GM18861 (cell line): ENCODE results near the gene DNAJC16.

Experiments used
- ATAC-seq: cut with Tn5 transposase; IDR thresholded peaks from one replicate; pipeline ENCODE4 v1.9.1; 2021; ENCODE audit not compliant: unreplicated experiment

Gene DNAJC16

DNA sequence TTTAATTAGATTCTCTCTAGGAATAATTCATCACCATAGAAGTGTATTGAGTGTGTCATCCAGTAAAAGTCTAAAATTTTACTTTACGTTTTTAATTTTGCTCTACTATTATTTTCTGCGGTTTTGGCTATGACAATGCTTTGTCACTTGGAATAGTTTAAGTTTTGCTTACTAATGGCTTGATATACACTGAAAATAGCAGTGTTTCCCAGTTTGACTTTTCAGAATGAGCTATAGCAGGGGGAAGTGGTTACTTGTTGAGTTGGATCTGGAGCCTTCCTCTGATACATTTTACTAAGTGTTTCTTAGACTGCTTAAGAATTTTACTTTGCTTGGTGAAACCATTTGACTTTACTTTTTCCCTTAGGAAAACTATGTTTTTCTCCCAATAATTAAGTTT, 5.0 kb downstream of the DNAJC16 start:
- ATAC-seq = no peak

DNA sequence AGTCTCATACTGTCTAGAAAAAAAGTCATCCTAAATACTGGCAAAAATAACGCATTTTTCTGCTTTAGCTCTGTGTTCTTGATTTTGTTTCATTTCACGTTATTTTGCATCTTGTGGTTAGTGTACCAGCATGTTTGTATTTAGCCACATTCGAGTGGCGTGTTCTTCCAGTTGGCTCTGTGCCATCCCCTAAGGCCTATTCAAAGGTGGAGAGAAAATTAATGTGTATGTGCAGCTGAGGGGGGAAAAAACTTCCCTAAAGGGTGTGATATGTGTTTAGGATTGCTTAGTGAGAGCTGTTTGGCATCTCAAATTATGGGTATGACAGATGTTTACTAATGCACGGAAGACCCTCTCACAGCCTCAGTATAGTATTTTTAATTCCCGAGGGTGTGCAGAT, 12.1 kb downstream of the DNAJC16 start:
- ATAC-seq = no peak

DNA sequence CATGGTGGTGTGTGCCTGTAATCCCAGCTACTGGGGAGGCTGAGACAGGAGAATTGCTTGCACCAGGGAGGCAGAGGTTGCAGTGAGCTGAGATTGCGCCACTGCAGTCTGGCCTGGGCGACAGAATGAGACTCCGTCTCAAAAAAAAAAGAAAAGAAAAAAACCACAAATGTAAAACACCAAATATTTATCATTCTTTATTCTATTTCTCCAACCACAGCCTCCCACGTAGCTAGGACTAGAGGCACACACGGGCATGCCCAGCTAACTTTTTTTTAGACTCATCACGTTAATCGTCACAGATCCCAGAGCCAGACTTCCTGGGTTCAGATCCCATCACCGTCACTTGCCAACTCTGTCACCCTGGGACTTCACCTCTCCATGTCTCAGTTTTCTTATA, 13.5 kb downstream of the DNAJC16 start:
- no peak for ATAC-seq

DNA sequence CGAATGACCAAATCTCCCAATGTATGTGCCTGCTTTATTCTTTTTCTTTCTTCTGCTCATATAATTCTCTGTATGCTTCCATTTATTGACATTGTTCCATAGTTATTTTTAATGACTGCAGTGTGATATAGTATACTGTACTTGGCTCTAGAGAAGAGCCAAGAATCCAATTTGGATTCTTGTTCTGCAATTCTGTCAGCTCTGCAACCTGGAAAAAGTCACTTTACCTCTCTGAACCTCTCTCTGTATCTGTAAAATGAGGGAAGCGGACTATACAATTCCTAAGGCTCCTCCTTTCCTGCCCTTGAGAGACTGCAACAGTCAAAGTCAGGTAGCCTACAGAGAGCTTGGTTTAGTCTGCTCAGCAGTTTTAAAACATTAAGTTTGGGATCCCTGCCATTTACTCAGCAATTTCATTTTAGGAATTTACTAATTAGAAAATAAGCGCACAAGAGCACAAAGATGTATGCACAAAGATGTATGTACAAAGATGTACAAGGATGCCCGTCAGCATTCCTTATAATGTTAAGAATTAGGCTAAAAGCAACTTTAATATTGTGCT, 14.7 kb downstream of the DNAJC16 start:
- no peak for ATAC-seq

DNA sequence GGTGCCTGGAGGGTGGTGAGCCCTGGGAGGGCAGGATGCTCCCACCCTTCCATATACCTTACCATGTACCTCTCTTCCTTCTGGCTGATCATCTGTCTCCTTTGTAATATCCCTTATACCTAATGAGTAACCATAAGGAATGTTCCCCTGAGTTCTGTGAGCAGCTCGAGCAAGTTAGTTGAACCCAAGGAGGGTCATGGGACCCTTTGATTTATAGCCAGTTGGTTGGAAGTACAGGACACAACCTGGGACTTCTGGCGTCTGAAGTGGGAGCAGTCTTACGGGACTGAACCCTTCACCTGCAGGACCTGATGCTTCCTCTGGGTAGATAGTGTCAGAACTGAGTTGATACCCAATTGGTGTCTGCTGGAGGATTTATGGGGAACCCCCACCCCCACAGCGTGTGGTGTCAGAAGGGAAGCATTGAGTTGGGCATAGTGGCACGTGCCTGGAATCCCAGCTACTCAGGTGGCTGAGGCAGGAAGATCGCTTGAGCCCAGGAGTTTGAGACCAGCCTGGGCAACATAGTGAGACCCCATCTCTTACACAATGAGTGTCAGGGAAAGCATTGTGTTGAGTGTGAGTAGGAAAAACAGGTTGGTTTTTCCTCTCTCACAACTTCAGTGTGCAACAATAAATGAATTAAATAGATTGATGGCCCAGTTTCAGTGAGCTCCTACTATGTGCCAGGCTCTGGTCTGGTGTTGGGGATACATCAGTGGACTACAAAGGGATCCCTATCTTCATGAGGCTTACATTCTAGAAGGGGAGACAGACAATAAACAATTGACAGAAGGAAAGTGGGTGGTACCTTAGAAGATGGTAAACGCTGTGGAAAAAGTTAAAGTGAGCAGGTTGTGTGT, 16.0 kb downstream of the DNAJC16 start:
- ATAC-seq = no peak

DNA sequence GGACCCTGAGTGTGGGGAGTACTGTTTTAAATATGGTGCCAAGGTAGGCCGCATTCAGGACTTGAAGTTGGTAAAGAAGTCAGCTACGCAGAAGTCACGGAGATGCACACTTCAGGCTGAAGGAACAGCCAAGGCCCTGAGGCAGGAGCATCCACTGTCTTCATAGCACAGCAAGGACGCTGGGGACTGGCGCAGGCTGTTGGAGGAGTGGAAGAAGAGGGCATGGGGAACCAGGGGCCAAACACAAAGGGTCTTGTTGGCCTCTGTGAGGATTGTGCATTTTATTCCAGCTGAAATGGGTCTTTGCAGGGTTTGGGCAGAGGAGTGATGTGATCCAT, 16.6 kb downstream of the DNAJC16 start:
- ATAC-seq = no peak

DNA sequence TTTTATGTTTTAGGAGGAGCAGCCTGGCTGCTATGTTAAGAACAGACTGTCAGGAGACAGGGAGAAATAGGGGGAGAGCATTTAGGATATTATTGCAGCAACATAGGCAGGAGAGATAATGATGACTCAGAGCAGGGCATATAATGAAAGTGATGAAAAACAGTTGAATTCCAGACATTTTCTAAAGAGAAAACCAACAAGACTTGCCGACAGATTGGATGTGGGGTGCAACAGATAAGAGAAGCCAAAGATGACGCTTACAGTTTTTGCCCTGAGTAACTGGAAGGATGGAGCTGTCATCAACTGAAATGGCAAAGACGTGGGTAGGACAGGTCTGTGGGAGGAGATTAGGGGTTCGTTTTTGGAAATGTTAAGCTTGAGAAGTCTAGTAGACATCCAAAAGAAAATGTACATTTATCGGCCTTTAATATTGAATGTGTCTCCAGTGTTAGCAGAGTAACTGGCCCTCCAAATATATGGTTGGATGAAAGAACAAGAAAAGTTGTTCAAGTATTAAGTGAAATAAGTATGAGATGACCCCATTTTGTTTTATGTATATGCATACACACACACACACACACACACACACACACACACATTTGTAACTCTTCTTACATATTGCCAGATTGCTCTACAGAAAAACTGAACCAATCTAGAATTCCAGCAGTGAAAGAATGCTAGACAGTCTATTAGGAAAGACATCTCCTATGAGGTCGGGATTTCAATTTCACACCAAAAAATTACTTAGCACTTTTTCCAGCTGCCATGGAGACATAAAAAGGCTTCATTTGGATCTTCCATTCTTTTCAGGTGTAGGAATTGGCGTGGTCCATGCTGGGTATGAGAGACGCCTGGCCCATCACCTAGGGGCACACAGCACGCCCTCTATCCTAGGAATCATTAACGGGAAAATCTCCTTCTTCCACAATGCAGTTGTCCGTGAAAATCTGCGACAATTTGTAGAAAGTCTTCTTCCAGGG, 17.2 kb downstream of the DNAJC16 start:
- ATAC-seq = no peak

DNA sequence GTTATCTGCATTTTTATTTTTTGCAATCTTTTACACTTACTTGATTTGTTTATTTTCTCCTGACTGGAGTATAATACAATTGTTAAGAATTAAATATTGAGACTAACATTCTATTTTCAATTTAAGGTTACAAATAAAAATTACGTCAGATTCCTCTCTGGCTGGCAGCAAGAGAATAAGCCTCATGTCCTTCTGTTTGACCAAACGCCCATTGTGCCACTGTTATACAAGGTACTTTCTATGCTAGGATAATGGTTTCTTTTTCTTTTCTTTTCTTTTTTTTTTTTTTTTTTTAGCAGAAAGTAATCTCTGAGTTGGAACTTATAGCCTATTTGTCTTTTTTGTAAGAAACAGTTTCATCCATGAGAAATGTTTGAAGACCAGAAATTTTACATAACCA, 20.0 kb downstream of the DNAJC16 start:
- no peak for ATAC-seq

DNA sequence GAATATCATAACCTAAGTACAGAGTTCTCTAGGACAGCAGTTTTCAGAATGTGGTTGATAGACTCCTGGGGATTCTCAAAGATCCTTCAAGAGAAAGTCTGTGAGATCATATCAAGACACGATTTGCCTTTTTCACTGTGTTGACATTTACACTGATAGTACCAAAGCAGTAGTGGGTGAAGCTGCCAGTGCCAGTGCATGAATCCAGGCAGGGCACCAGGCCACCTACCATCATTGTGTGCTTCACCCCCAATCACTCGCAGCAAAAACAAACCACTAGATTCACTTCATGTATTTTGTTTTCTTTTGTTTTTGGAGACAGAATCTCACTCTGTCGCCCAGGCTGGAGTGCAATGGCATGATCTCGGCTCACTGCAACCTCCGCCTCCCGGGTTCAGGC, 23.9 kb downstream of the DNAJC16 start:
- no peak for ATAC-seq

DNA sequence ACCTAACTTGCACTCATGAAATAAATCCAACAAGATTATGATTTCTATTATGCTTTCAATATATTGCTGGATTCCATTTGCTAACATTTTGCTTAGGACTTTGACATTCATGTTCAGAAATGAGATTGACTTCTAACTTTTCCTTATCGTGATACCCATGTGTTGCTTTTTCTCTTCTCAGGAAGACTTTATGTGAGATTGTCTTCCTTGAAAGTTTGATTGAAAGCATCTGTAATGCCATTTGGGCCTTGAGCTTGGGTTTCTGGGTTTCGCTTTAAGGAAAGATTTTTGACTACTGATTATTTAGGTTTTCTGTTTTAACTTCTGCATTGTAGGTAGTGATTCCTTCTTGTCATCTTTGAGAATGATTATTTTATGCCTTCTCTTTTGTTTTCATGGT, 30.4 kb downstream of the DNAJC16 start:
- no peak for ATAC-seq

DNA sequence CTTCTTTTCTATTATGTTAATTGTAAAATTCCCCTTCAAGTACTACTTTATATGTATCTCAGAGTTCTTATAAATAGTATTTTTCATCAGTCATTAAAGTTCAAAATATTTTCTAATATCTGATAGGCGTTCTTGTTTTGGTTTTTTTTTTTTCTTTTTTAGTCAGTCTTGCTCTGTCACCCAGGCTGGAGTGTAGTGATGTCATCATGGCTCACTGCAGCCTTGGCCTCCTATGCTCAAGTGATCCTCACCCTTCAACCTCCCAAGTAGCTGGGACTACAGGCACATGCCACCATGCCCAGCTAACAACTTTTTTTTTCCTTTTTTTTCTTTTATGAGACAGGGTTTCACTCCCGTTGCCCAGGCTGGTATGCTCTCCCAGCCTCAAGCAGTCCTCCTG, 30.9 kb downstream of the DNAJC16 start:
- no peak for ATAC-seq

DNA sequence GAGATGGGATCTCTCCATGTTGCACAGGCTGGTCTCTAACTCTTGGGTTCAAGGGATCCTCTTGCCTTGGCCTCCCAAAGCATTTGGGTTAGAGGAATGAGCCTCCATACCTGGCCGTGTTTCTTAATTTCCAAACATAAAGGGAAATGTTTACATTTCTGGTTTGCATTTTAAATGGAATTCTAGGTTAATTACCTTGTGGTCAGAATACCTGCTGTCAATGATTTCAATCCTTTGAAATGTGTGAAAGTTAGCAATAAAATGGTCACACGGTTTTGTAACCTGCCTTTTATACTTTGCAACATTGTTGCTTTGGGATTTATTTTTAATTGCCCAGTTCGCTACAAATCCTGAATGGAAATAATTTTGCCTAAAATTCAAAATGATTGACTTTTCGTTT, 31.9 kb downstream of the DNAJC16 start:
- no peak for ATAC-seq

DNA sequence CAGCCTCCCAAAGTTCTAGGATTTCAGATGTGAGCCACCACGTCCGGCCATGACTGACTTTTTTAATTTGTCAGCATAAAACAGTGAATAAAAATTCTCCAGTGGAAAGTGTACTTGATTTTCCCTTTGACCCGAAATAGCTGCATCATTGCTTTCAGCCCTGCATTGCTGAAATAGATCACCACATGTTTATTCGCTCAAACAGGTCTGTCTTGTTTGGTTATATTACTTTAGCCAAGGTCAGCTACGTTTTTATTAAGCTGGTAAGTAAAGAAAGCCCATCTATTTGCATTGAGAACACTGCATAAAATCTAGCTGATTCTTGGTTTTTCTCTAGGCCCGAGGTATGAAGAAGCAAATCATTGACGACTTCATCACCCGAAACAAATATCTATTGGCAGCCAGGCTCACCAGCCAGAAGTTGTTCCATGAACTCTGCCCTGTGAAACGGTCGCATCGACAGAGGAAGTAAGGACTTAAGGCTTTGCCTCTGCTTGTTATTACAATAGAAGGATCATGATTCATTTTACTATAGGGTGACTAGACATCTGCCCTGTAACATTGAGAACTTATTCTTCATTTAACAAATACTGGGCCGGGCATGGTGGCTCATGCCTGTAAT, 32.7 kb downstream of the DNAJC16 start:
- no peak for ATAC-seq

DNA sequence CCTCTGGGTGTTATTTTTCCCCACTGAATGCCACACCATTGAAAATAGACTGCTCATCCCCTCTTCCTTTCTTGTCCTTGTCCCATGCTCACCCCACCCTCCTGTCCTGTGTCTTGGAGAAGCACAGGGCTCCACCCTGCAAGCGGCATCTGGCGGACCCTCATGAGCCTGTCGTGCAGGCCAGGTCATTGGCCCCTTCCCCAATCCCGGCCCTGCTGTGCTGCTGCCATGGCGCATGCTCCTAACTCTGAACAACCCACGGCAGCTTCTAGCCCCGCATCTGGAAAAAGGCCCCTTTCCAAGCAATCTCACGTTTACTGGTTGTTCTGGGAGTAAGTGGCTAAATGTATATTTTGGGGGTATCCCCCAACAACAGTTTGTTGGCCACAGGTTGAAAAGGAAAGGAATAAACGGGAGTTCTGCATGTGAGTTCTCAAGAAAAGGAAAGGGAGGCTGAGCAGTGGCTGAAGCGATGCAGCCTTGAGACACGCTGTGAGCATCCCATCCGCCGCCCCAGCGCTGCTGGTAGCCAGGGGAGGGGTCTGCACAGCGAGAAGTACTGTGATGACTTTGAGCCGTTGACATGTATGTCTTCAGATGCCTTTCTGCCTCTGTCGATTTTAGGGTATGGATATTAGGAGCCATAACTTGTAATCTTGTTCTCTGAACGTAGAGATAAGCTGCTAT, 41.9 kb downstream of the DNAJC16 start:
- ATAC-seq = no peak

DNA sequence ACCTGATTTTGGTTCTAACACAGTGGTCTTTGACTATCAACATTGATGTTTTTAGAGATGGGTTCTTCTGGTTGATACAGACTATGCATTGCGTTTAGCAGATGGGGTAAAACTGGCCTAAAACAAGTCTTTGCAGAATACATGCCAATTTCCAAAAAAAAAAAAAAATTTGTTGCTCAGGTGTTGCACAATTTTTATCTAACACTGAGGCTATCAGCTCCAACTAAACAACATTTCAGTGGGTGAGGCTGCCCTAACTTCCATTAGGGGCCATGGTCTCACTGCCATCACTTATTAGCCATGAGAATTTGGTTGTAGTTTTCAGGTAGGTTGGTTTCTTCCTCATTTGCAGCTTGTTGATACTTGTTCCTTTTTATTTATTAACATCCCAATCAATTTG, 44.2 kb downstream of the DNAJC16 start:
- ATAC-seq = no peak

DNA sequence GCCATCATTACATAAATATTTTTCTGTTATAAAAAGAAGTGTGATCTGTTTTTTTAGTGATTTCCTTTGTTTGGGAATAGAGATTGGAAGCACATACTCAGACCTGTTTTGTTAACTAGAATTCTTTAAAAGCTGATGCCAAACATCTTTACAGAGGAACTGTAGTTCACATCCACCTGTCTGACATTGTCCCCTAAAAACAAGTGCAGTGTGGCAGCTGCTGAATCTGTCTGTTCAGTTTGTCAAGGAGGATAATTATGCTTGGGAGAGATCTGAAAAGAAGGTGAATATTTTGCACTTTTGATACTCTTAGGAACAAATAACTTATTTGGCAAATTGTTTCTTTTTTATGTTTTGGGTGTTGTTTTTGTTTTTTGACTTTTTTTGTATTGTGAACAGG, 44.6 kb downstream of the DNAJC16 start:
- ATAC-seq = no peak

DNA sequence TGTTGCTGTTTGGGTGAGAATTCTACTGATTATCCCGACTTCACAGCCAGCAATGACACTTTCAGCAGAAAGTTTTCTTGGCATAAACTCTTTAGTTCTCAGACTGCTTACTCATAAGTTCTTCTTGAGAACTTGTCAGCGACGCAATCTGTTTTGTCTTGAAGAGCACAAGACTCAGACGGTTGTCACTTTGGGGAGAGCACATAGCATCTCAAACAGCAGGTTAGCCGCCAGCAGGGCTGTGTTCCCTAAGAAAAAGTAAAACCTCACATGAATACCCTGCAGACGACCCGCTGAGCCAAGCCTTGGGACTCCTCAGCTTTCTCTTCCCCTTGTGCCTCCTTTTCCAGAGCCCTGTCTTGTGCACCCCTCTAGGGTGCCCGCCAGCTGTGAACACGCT, 46.8 kb downstream of the DNAJC16 start:
- ATAC-seq = no peak

DNA sequence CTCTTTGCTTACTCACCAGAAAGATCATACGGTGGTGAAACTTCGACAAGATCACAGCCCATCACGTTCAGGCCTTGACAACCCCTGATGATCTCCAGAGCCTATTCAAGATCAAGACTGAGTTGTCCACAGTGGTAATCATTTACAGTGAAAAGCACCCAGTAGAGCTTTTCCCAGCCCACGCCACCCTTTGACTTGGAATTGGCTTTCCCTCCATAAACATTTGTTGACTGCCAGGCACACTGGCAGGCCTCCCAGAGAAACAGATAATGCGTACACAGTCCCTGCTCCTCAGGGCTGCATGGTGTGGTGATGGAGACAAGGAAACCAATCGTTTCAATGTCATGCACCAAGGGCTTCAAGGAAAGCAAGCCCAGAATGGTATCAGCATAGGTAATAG, 48.1 kb downstream of the DNAJC16 start:
- no peak for ATAC-seq

DNA sequence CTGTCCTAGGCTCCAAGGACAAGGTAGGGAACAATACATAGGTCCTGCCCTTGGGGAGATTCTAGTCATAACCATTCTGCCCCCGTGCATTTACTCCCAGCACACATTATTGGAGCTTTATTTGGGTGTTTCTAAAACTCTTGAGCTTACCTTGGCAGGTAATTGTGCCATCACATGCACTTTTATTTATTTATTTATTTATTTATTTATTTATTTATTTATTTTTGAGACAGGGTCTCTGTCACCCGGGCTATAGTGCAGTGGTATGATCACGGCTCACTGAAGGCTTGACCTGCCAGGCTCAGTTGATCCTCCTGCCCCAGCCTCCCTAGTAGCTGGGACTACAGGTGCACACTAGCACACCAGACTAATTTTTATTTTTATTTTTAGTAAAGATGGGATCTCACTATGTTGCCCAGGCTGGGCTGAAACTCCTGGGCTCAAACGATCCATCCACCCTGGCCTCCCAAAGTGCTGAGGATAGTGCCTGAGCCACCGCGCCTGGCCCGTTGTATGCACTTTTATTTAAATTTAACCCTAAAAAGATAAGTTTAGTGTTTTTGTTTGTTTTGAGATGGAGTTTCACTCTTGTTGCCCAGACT, 49.0 kb downstream of the DNAJC16 start:
- no peak for ATAC-seq

DNA sequence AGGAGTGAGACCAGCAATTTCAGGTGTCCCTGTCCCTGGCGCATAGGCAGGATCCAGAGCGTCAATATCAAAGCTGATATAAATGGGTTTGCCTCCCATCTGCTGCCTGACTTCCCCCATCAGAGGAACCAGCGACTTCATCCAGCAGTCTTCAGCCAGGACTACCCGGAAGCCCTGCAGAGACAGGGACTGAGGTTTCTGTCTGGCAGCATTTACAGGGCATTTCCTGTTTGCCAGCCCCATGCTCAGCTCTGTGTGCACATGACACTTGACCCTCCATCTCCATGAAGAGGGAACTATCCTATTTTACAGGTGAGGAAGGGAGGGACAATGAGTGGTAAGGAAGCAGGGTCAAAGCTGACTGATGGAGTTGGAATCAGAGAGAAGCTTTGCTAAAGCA, 51.0 kb downstream of the DNAJC16 start:
- ATAC-seq = no peak
